Hepatocyte (in vitro differentiated cells): Measurements from ENCODE around the gene PLEKHG4B.
A peak's percentile ranks its signal among the peaks of the same experiment; 100 is the strongest.
"Not testable (repeated sequence)": the region's sequence is repeated elsewhere in the genome, so short reads cannot be mapped to it uniquely, and the experiment has no call there.

Experiments used
- CTCF ChIP-seq: fragments of 200-600 bp; sonication (generic); IDR thresholded peaks from 2 replicates; pipeline ENCODE4 v1.5.1; 2016; ENCODE audit warnings: antibody characterized with exemption, mild to moderate bottlenecking; ENCODE audit not compliant: poor library complexity
- EZH2 ChIP-seq: fragments of 200-600 bp; sonication (generic); IDR thresholded peaks from 2 replicates; pipeline ENCODE4 v1.6.1; 2016; ENCODE audit warnings: antibody characterized with exemption, mild to moderate bottlenecking, borderline replicate concordance
- EZH2phosphoT487 ChIP-seq: fragments of 200-600 bp; sonication (generic); IDR thresholded peaks from one replicate; pipeline ENCODE4 v1.6.1; 2018; ENCODE audit warnings: antibody characterized with exemption, mild to moderate bottlenecking, low read depth, moderate library complexity; ENCODE audit not compliant: unreplicated experiment, severe bottlenecking

GRCh38 chr5:217494-218456, 125.8 kb downstream of the PLEKHG4B start, which contains the start of the genes CCDC127 and SDHA:
- peak; percentile 53 for TF ChIP-seq CTCF
- not testable (repeated sequence) for TF ChIP-seq EZH2, EZH2phosphoT487
